Measurements from ENCODE around the gene UTS2R. TPM values are rescaled to one million over a fixed set of nuclear protein-coding genes. Genes with fewer than 3 reads are reported as not detected.
"Not testable (repeated sequence)": the region's sequence is repeated elsewhere in the genome, so short reads cannot be mapped to it uniquely, and the experiment has no call there.

The UTS2R gene
- total RNA-seq, 1 donor from 2014 or later = not detected

GRCh38 chr17:82354804-82355308 is 16.7 kb upstream of the UTS2R start:
- H3K27ac ChIP-seq = no peak overlapping the region

GRCh38 chr17:82355770-82356427 is 15.7 kb upstream of the UTS2R start:
- Histone ChIP-seq H3K27me3 (ENCODE audit: low read depth) (peaks cover 28% of the 10 kb centered on the region), H3K4me1 (peaks cover 9% of the 10 kb centered on the region), H3K9me3 (no peaks in the 10 kb centered on the region), H3K4me3 (peak overlapping the region; percentile 23), H3K27ac (peak overlapping the region; percentile 67), H3K36me3 (no peaks in the 10 kb centered on the region)
- DNase-seq (peak; percentile 81), ATAC-seq (peak; percentile 84 to 87)
- no peak for TF ChIP-seq CTCF (IDR thresholded peaks at IDR 0.05)
- intact Hi-C loops (cut with DNase I) = no loop called here

More at GRCh38 chr17:82354804-82355308, 16.7 kb upstream of the UTS2R start:
- H3K36me3 ChIP-seq = no peaks in the 10 kb centered on the region
- intact Hi-C loops (cut with DNase I) = no loop called here
- no peak for TF ChIP-seq CTCF (IDR thresholded peaks at IDR 0.05)
- H3K27me3 ChIP-seq (ENCODE audit: low read depth) = peaks cover 28% of the 10 kb centered on the region
- ATAC-seq (no peak), DNase-seq (no peak)
- peaks cover 9% of the 10 kb centered on the region for H3K4me1 ChIP-seq
- no peak overlapping the region for H3K4me3 ChIP-seq
- H3K9me3 ChIP-seq = no peaks in the 10 kb centered on the region

GRCh38 chr17:82356845-82357355 is 14.7 kb upstream of the UTS2R start:
- peak overlapping the region; percentile 23 for H3K4me3 ChIP-seq
- peak overlapping the region; percentile 67 for H3K27ac ChIP-seq
- ATAC-seq = peak; percentile 80 to 86
- peaks cover 3% of the 10 kb centered on the region for H3K4me1 ChIP-seq
- no peaks in the 10 kb centered on the region for H3K9me3 ChIP-seq
- DNase-seq = no peak
- no peak for TF ChIP-seq CTCF (IDR thresholded peaks at IDR 0.05)
- peaks cover 24% of the 10 kb centered on the region for H3K27me3 ChIP-seq (ENCODE audit: low read depth)
- intact Hi-C loops (cut with DNase I) = no loop called here
- H3K36me3 ChIP-seq = no peaks in the 10 kb centered on the region

DNA sequence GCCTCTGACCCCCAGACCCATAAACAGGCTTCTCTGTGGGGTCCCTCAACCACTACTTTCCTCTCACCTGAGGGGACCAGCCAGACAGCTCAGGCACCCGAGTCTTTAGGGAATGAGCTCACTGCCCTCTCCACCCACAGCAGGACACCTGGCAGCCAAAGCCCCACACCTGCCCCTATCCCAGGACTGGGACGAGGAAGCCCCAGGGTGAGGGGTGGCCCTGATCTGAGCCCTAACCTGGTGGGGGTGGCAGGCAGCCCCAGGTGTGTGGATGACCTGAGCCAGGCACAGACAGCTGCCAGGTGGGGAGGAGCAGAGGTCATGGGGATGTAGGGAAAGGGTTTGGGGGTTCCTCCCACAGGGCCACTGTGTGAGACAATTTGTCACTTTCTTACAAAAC is 14.2 kb upstream of the UTS2R start:
- H3K4me3 ChIP-seq = no peak overlapping the region
- H3K27me3 ChIP-seq (ENCODE audit: low read depth) = peaks cover 24% of the 10 kb centered on the region
- no peaks in the 10 kb centered on the region for H3K9me3 ChIP-seq
- H3K4me1 ChIP-seq = no peaks in the 10 kb centered on the region
- no peaks in the 10 kb centered on the region for H3K36me3 ChIP-seq
- ATAC-seq = peak in 1 of 2 donors; percentile 3
- intact Hi-C loops (cut with DNase I) = no loop called here
- DNase-seq = no peak
- TF ChIP-seq CTCF (IDR thresholded peaks at IDR 0.05) = no peak
- H3K27ac ChIP-seq = peak overlapping the region; percentile 67

DNA sequence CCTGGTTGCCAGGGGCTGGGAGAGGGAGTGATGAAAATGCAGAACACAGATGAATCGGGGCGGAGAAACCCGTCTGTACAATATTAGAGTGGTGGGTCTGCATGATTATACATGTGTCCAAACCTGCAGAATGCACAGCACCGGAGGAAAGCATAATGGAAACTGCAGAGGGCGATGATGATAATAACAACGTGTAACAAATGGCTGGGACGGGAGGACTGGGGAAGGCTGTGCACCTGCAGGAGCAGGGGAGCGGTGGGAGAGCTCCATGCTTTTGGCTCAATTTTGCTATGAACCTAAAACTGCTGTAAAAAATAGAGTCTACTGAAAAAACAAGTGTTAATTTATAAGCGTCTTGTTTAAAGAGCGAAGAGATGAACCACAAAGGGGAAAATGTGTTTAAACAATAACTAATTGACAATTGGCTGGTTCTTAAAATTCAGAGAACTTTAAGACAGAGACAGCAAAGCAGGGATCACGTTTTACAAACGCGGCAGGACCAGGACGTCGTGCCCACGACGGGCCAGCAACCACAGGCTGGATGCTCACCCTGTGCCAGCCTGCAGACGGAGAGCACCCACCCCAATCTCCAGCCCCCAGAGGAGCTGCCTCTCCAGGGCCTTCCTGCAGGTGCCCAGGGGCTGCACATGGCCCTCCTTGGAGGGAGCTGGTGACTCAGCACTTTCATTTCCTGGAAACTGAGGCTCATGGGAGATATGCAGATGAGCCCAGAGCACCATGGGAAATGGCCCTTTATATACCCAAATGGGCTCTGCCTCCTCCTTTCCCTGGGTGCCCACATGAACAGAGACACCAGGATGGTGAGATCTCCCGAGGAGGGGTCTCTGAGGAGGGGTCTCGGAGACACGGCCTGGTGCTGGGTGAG is 12.9 kb upstream of the UTS2R start, which contains the start of gene TEX19:
Gene TEX19, plus strand, starts transcription at position 783 of the 886 bp plus-strand sequence. CDS start 2,904 bp downstream, outside the sequence.
- Histone ChIP-seq H3K36me3 (no peaks in the 10 kb centered on the region), H3K27me3 (ENCODE audit: low read depth) (peaks cover 24% of the 10 kb centered on the region), H3K27ac (no peak within 1 kb of the TSS), H3K9me3 (no peaks in the 10 kb centered on the region), H3K4me3 (no peak within 1 kb of the TSS), H3K4me1 (no peaks in the 10 kb centered on the region)
- no peak for TF ChIP-seq CTCF (IDR thresholded peaks at IDR 0.05)
- no peak for DNase-seq
- intact Hi-C loops (cut with DNase I) = no loop called here
- no peak for ATAC-seq

DNA sequence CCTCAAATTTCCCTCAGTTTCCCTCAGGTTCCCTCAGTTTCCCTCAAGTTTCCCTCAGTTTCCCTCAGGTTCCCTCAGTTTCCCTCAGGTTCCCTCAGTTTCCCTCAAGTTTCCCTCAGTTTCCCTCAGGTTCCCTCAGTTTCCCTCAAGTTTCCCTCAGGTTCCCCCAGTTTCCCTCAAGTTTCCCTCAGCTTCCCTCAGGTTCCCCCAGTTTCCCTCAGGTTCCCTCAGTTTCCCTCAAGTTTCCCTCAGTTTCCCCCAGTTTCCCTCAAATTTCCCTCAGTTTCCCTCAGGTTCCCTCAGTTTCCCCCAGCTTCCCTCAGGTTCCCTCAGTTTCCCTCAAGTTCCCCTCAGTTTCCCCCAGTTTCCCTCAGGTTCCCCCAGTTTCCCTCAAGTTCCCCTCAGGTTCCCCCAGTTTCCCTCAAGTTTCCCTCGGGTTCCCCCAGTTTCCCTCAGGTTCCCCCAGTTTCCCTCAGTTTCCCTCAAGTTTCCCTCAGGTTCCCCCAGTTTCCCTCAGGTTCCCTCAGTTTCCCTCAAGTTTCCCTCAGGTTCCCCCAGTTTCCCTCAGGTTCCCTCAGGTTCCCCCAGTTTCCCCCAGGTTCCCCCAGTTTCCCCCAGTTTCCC is 12.0 kb upstream of the UTS2R start:
- intact Hi-C loops (cut with DNase I); DNase-seq; ATAC-seq; H3K27ac ChIP-seq; H3K4me3 ChIP-seq; H3K4me1 ChIP-seq; H3K36me3 ChIP-seq; H3K9me3 ChIP-seq: not testable (repeated sequence)
- H3K27me3 ChIP-seq (ENCODE audit: low read depth) = peaks cover 24% of the 10 kb centered on the region
